SW480 (cell line): ENCODE results near the gene CHRNA4.
"Not testable (repeated sequence)": the region's sequence is repeated elsewhere in the genome, so short reads cannot be mapped to it uniquely, and the experiment has no call there.

Experiments
- DNase-seq: peaks from one replicate; pipeline ENCODE4 v3.0.0-alpha.2; 2016; ENCODE audit warnings: low spot score

The CHRNA4 gene

DNA sequence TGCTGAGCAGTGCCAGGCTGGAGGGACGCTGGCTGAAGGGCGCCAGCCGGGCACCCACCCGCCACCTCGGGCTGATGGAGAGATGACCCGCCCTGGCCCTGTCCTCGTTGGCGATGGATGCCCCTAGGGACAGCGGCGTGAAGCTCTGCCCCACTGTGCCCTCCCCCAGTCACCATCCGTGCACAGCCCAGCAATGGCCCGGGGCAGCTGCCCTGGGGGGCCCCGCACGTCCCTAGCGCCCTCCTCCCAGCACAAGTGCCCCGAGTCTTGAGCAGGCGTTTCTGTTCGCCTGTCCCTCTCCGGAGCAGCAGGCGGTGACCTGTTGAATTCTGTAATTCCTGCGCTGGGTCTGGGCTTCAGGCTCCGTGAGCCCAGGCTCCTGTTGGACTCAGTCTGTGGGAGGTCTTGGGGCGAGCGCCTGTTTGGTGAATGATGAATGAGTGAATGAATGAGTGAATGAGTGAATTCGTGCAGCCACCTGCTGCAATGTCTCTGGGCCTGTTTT is 36.8 kb upstream of the CHRNA4 start:
- DNase-seq = no peak

DNA sequence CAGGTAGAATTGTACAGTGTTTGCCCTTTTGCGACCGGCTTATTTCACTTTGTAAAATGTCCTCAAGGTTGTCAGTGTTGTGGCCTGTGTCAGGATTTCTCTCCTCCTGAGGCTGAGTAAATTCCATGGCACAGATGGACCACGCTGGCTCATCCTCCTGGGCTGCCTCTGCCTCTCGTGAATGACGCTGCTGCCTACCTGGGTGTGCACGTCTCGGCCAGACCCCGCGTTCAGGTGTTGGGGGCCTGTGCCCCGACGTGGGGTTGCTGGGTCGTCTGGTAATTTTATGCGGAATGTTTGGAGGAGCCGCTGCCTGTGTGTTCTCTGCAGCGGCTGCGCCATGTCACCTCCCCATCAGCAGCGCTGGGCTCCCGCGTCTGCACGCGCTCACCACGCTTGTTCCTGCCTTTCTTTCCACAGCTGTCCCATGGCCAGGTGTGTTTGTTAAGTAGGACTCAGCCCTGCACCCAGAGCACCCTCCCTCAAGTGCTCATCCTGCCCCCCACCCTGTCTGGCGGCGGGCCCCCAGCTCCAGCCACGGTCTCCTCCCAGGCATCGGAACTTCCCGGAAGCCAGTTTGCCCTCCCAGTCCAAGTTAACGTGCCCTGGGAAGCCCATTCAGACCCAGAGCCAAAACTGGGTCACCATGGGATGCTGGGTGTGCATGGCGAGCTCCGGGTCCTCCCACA is 36.1 kb upstream of the CHRNA4 start:
- DNase-seq = no peak

DNA sequence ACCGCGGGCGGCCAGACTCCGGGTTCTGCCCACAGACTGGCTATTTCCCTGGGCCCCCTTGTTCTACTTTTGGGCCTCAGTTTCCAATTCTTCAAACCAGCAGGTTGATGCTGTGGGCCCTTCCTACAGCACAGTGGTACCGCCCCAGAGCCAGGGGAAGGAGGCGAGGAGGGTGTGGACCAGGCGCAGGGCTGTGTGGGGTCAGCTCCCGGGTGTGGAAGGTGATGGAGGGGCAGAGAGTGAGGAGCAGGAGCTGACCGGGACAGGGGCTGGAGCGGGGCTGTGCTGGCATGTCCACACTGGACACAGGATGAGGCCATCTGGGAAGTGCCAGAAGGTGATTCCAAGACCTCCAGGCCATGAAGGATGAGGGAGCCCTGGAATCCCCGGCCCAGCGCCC is 35.2 kb upstream of the CHRNA4 start:
- DNase-seq = no peak

DNA sequence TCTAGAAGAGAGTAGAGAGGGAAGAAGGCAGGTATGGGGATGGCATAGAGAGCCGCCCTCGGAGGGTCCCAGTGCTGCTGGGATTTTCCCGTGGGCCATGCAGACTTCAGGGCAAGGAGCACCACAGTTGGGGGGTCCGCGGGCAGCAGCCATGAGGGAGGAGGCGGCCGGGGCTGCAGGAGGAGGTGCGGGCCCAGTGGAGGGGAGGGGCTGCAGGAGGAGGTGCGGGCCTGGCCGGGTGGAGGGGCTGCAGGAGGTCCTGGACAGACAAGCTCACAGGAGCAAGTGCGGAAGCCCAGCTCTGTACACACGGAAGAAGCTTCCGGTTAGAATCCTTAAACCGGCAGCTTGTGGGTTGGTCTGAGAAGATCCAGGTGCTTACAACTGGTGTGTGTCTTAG is 34.6 kb upstream of the CHRNA4 start:
- no peak for DNase-seq

DNA sequence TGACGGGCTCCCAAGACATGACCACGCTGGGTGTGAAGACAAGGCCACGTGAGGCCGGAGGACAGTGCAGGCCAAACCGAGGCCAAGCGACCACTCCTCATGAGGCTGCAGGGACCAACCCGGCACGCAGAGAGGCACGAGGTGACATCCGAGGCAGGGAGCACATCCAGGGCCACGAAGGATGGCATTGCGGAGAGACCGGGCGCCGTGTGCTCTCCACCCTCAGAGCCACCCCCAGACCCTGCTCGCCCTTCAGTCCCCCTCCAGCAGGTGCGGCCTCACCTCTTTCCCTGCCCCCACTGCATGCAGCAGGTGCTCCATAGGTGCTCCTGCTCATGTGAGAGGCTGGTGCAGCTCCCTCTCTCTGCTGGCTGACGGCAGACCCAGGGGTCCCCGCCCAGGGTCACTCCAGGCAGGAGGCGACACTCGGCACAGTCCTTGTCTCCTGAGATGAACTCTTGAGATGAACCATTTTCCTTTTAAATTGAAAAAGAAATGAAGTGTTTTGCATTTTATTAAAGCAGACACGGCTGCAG is 33.8 kb upstream of the CHRNA4 start:
- DNase-seq = no peak

DNA sequence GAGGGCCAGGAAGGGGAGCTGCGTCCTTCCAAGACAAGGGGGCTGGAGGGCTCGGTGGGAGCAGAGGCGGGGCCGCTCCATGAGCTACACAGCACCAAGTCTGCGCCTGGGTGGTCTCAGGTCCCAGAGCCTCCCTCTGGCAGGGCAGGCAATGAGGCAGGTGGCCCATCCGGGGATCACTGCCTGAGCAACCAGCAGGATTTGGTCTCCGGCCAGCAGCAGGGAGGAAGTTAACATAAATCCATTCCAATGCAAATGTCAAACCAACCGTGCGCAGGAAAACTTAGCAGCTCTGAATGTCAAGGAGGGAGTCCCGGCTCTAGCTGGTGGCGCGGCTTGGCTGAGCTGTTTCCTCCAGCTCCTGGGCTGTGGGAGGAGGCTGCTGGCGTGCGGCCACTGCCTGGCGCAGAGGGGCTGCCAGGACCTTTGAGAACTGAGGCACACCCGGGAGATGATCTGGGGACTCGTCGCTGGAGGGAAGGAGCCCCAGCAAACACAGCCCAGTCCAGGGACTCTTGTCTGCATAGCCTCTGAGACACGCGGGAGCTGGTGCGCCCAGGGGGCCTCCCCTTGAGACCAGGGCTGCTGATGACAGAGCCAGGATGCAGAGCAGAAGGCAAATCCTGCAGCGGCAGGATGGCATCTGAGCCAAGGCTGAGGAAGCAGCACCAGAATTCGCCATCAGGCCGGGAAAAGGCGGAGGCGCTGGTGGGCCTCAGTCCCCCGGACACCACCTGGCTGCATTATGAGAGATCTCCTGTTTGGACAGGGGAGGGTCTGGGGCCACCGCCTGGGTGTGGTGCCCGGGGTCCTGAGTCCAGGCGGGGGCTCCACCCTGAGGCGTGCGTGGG is 33.1 kb upstream of the CHRNA4 start:
- DNase-seq = no peak

DNA sequence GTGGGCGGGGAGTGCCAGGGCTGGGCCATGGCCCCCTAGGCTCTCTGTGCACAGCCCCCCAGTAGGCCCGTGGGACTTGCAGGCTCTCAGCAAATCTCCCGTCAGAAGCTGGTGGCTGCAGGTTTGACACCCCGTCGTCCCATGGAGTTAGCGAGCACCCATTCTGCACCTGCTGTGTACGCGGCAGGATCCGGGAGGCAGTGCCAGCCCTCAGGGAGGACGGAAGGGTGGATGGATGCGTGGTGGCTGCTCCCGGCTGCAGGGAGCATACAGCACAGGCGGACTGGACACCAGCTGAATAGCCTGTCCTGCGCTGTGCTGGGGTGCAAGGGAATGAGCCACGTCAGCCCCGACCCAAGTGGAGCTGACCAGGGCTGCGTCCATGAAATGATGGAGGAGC is 32.4 kb upstream of the CHRNA4 start:
- DNase-seq = no peak

DNA sequence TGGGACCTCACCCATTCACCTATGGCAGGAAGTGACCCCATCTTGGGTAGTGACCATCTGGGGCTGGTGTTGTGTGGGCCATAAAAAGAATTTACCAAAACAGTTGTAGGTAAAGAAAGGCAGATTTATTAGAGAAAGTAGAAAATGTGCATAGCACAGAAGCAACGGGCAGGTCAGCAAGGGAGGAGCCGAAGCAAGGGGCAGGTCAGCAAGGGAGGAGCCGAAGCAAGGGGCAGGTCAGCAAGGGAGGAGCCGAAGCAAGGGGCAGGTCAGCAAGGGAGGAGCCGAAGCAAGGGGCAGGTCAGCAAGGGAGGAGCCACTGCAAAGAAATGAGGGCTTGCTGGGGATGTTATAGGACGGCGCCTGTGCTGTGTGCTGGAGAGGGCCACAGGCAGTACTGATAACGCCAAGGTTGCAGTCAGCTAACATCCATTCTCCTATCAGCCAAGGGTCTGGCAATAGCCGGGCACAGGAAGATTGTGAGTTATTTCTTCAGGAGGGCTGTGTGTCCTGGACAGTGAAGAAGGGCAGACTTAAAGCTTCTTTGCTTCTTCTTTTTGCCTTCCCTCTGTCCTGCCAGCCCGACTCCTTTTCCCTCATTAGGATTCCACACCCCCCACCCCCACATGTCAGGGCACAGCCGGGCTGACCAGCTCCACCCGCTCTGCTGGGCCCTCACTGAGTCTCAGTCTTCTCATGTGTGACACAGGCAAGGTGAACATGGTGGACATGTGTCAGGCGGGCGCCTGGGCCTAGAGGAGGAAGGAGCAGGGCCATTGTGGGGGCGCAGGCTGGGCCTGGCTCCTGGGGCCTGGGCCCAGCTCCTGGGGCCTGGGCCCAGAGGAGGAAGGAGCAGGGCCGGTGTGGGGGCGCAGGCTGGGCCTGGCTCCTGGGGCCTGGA is 31.6 kb upstream of the CHRNA4 start:
- no peak for DNase-seq

DNA sequence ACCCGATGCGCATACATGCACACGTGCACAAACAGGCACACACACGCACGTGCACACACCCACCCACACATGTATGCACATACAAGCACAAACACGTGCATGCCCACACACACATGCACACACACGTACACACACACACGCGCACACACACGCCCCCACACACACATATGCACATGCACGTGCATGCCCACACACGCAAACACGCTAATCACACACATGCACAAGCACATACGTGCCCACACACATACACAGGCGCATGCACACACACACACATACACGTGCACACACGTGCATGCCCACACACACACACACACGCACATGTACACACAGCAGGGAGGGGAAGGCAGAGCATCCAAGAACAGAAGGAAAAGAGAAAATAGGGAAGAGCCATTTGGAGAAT is 26.8 kb upstream of the CHRNA4 start:
- no peak for DNase-seq

DNA sequence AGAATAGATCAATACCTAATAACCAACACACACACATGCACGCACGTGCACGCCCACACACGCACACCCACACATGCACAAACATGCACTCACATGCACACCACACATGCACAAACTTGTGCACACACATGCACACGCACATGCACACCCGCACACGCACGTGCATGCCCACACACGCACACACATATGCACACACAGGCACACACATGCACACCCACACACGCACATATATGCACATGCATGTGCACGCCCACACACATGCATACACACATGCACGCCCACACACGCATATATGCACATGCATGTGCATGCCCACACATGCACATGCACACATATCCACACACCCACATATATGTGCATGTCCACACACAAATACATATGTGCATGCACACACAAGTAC is 26.2 kb upstream of the CHRNA4 start:
- DNase-seq = no peak

DNA sequence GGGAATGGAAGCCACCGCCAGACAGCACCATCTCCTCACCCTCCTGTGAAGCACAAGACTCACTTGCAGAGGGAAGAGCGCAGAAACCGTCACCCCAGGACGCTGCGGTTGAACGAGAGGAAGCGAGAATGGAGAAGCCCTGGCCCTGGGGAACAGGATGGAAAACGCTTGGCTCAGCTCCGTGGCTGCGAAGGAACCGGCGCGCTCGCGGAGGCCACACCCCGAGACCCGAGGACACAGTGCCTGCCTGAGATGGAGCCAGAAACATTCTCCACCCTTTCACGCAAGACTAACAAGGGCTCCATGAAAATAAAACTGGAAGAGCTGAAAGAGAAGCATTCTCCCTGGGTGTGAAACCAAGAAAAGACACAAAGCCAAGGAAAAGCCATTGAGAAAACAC is 25.3 kb upstream of the CHRNA4 start:
- DNase-seq = no peak

DNA sequence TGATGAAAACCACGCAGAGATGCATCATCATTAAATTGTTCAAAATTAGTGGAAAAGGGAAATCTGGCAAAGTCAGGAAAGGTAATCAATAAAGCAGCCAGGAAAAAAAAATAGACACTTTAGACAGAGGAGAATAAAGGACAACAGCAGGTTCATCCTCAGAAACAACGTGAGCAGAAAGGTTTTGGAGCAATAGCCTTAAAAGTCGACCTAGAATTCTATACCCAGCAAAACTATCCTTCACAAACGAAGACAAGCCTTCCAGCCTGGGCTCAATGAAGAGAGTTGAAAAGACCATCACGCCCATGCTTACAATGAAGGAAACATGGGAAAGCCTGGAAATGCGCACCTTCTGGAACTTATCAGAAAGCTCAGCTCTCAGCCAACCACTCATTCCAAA is 24.7 kb upstream of the CHRNA4 start:
- no peak for DNase-seq

DNA sequence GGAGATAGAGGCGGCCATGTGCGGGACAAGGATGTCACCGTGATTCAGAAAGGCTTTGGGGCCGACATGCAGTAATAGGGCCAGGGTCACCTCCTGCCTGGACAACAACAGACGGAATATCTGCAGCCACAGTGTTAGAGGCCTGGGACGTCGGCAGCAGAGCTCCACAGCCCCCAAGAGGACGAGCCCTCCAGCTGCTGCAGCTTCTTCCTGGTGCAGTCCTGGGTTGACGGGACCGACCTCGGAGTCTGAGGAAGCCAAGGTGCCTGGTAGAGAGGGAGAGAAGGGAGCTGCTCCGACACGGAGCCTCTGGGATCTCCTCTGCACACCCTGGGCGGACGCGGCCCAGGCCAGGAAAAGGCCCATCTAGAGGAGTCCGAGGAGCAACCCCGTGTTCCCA is 23.2 kb upstream of the CHRNA4 start:
- no peak for DNase-seq

DNA sequence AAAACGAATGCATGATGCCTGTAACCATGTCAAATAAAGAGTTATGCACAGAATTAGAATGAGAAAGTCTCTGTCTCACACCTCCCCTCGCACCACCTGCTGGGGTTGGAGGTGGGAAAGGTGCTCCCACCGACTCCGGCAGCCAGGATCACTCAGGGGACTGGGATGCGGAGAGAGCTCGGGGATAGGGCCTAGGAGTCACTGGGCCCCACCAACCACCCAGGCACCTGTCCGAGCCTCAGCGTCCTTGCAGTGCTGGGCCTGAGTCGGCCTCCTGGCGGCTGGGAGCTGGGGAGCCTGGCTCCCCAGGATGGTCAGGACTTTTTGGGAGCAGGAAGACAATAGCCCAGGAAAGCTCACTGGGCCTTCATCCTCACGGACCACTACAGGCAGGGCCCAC is 22.4 kb upstream of the CHRNA4 start:
- DNase-seq = no peak

DNA sequence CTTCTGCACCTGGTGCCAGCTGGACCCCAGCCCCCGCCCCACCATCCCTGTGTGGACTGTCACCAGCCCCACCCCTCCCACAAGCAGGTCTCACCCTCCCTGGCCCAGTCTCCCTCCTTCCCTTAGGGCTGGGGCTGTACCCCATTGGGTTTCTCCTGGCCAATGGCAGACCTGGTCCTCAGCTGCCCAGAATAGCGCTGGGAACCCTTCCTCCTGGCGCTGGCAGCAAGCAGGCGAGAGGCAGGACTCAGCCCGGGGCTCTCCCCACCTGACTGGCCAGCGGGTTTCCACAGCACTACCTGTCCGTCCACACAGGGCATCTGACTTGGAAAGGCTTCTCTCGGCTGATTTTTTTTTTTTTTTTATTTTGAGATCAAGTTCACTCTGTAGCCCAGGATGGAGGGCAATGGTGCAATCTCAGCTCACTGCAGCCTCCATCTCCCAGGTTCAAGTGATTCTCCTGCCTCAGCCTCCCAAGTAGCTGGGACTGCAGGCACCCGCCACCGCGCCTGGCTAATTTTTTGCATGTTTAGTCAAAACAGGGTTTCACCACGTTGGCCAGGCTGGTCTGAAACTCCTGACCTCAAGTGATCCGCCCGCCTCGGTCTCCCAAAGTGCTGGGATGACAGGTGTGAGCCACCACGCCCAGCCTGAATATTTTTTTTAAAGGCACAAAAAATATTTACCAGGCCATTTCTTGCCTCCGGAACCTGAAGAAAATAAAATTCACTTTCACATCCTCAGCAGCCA is 21.6 kb upstream of the CHRNA4 start:
- no peak for DNase-seq

DNA sequence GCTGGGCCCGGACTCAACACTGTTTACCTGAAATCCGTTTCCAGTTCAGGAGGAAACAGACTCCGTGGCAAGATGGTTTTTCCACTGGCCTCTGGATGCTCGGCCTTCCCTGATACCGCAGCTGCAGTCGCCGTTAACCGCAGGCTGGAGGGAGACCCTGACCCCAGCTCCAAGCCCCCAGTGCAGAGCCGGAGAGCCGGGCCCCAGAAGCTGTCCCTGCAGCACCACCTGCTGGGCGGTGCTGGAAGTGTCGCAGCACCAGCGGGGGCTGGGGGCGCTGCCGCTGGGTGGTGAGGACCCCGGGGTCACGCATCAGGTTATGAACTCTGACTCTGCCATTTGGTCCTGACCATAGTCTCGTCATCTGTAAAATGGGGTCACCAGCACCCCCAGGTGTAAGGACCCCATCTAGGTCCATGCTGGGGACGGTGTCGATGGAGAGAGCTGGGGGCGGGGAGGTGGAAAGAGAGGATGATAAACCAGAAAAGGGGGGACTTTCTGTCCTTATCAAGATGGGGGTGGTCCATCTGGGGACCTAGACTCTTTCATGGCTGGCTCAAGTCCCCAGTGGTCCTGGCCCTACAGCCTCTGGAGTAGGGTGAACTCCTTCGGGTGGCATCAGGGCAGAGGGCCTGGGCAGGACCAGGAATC is 20.8 kb upstream of the CHRNA4 start:
- DNase-seq = no peak

DNA sequence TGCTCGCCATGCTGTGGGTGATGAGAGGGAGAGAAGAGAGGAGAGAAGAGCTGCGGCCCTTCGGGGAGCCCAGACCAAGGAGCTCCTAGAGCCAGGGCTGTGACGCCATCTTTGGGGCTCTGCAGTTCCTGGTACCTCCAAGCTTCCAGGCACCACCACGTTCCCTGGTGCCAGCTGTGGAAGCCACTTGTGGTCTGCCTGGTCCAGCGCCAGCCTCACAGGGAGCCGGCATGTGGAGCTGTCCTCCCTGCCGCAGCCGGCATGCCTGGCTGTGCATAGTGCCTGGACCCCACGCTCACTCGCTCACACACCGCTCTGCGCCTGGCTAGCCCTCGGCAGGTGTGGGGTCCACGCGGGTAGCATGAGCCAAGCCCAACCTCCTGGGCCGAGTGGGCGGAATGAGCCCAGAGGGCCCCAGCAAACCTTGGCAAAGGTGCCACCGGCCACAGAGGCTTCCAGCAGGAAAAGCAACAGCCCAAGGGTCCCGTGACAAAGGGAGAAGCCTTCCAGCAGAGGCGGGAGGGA is 19.3 kb upstream of the CHRNA4 start:
- DNase-seq = no peak

DNA sequence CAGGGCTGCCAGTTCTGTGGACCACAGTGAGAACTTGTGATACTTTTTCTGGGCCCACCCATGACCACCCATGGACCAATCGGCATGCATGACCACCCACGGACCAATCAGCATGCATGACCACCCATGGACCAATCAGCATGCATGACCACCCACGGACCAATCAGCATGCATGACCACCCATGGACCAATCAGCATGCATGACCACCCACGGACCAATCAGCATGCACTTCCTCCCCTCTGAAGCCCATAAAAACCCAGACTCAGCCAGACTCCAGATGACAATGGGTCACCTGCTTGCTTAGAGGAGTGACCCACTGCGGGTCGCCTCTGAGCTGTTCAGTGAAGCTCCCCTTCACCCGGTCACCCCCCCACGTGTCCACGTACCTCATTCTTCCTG is 18.7 kb upstream of the CHRNA4 start:
- DNase-seq = not testable (repeated sequence)

DNA sequence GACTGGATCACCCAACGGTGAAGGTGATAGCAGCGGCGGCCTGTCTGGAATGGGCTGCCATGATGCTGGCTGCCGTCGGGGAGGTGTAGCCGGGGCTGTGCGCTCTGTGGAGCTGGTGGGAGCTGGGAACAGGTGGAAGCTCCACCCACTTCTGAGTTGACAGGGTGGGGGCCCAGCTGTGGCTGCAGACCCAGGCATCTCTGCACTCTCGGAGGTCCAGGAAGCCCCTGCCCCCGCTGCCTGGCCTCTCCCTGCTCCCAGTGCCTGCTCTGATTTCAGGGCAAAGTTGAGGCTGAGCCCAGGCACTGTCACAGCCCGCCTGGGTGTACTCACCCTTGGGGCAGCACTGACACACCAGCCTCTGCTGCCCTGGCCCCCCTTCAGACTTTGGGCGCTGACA is 18.1 kb upstream of the CHRNA4 start:
- DNase-seq = no peak

DNA sequence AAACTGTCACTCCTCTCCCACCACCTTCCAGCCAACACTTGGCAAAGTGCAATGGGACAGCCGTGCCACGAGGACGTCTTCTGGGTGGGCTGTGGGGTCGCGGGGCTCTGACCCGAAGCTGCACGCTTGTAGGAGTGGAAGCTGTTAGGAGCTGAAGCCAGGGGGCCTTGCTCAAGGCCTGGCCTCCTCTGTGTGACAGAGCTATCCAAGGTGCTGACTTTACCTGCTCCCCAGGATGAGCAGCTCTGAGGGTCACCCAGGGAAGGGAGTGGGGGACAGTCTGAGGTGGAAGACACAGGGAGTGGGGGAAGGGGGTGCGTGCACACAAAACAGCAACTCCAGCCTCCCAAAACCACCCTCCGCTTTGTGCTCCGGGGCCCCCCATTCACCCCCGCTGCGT is 17.5 kb upstream of the CHRNA4 start:
- no peak for DNase-seq

DNA sequence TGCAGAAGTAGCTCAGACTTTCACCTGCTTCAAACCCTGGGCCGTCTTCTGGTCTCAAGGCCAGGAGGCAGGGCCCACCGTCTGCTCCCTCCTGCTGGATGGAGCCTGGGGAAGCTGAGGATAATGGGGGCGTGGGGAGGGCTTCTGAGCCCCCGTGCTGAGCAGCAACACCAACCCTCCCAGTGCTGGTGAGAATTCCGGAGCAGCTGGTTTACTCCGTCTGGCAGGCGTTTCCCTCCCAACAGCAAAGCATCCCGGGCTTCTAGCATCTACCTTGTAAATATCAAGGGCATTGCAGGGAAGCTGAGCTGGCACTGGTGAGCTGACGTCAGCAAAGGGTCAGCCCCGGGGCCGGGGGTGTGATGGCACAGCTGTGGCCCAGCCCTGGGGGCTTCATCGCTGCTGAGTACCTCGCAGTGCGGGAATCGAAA is 16.8 kb upstream of the CHRNA4 start:
- DNase-seq = no peak
